Left lung (tissue), 14 donors: Measurements from ENCODE around the gene SEL1L2. TPM values are rescaled to one million over a fixed set of nuclear protein-coding genes. Genes with fewer than 3 reads are reported as not detected.
A peak's percentile ranks its signal among the peaks of the same experiment; 100 is the strongest.

Experiments used
- ATAC-seq: fragments of 200-7000 bp; cut with Tn5 transposase; one replicate; pipeline ENCODE4 v1.9.1; 2020; ENCODE audit warnings: moderate library complexity
- DNase-seq, 4 donors: peaks; one replicate each; pipeline ENCODE4 v3.0.0-alpha.2; 2013 to 2020
- H3K27ac ChIP-seq, 2 donors: fragments of 200-600 bp; sonication (generic) in 1 of 2; one replicate each; pipeline versions ENCODE4 v1.5.0 to v1.8.0; 2020 to 2021
- H3K27me3 ChIP-seq, 2 donors: fragments of 200-600 bp; sonication (generic) in 1 of 2; one replicate each; pipeline versions ENCODE4 v1.5.0 to v1.8.0; 2020 to 2021
- H3K36me3 ChIP-seq, 2 donors: fragments of 200-600 bp; sonication (generic) in 1 of 2; one replicate each; pipeline versions ENCODE4 v1.5.0 to v1.8.0; 2020 to 2021
- H3K4me1 ChIP-seq, 2 donors: fragments of 200-600 bp; one replicate each; pipeline ENCODE4 v1.8.0; 2021
- H3K4me3 ChIP-seq, 2 donors: fragments of 200-600 bp; sonication (generic) in 1 of 2; one replicate each; pipeline versions ENCODE4 v1.5.0 to v1.8.0; 2020 to 2021; ENCODE audit warnings: mild to moderate bottlenecking in 1 of 2
- H3K9me3 ChIP-seq, 2 donors: fragments of 200-600 bp; sonication (generic) in 1 of 2; one replicate each; pipeline versions ENCODE4 v1.5.0 to v1.8.0; 2020 to 2021
- CTCF ChIP-seq, 2 donors: fragments of 200-600 bp; sonication (generic) in 1 of 2; IDR thresholded peaks; one replicate each; pipeline versions ENCODE4 v1.5.0 to v1.8.0; 2021; ENCODE audit warnings: antibody characterized with exemption in 2 of 2
- intact Hi-C, 2 donors: fragments of 100-400 bp; cut with DNase I; formaldehyde crosslinking; loops; one replicate each; pipeline versions ENCODE4 v1.11.2 to v1.14.2; 2022
- long read RNA-seq, 12 donors: library from polyadenylated mRNA in 2 of 12; unstranded in 2 of 12; transcript quantifications; one replicate each; pipeline ENCODE4 v2.0.0 and lab custom pipeline, GENCODE V29; 2019 to 2026
- polyA plus RNA-seq, 6 donors: library from polyadenylated mRNA; unstranded; fragments of 120-200 nt; gene quantifications; one replicate each; pipeline ENCODE4 v1.2.1, GENCODE V29; 2013; ENCODE audit not compliant: insufficient read length in 6 of 6
- total RNA-seq, 2 donors: library from RNA; stranded (reverse); fragmentation: NEBNext Ultra II Directional; extraction: Animal tissue kit (Norgen Biotek cat#: 25700); gene quantifications; one replicate each; pipeline ENCODE4 v1.2.1, GENCODE V29; 2021
- donor health status: DM: no; HTN: yes; CAD: no.
- donor health status: DM: no; HTN: no; CAD: no.

Gene SEL1L2
- total RNA-seq = not detected
- not detected for polyA plus RNA-seq
- long read RNA-seq, donor 1 = 0 reads
- long read RNA-seq, donor 2 = 0 reads
- long read RNA-seq, donor 3 = 0 reads
- long read RNA-seq, donor 4 = 0 reads
- long read RNA-seq, donor 5 = 0 reads
- long read RNA-seq, donor 6 = 0 reads
- long read RNA-seq, donor 7 = 0 reads
- long read RNA-seq, donor 8 = 0 reads
- long read RNA-seq, donor 9 = 0 reads
- long read RNA-seq, donor 10, partial matches to known transcripts = 0 of 1 reads
- long read RNA-seq, donor 10, other reads (novel, unspliced or antisense) = 1 of 1 reads
- long read RNA-seq, donor 11 = 0 reads
- long read RNA-seq, donor 12 = 0 reads

GRCh38 chr20:13990465-13990864 is at the start of gene SEL1L2:
Gene SEL1L2 (minus strand): TSS chr20:13990614. CDS start chr20:13990534, 80 bp downstream.
- Histone ChIP-seq H3K27ac (no peak within 1 kb of the TSS), H3K4me3 (no peak within 1 kb of the TSS), H3K27me3 (peaks cover 0 to 7% of the 10 kb centered on the region in 2 donors), H3K4me1 (no peaks in the 10 kb centered on the region), H3K9me3 (peaks cover 0 to 29% of the 10 kb centered on the region in 2 donors), H3K36me3 (no peaks in the 10 kb centered on the region)
- intact Hi-C loops = no loop called here
- no peak for ATAC-seq
- no peak for DNase-seq
- TF ChIP-seq CTCF (IDR thresholded peaks at IDR 0.05) = no peak

GRCh38 chr20:14036567-14036966 is 46.2 kb upstream of the SEL1L2 start:
- TF ChIP-seq CTCF (IDR thresholded peaks at IDR 0.05) = no peak
- Histone ChIP-seq H3K4me1 (no peaks in the 10 kb centered on the region), H3K27me3 (no peaks in the 10 kb centered on the region), H3K36me3 (no peaks in the 10 kb centered on the region), H3K4me3 (no peak overlapping the region), H3K27ac (no peak overlapping the region), H3K9me3 (no peaks in the 10 kb centered on the region)
- DNase-seq = no peak
- intact Hi-C loops = no loop called here
- no peak for ATAC-seq

GRCh38 chr20:14033310-14033709 is 42.9 kb upstream of the SEL1L2 start:
- no peaks in the 10 kb centered on the region for H3K27me3 ChIP-seq
- H3K36me3 ChIP-seq = no peaks in the 10 kb centered on the region
- peaks cover 0 to under 1% of the 10 kb centered on the region in 2 donors for H3K9me3 ChIP-seq
- DNase-seq (no peak), ATAC-seq (no peak)
- intact Hi-C loops = no loop called here
- no peaks in the 10 kb centered on the region for H3K4me1 ChIP-seq
- H3K27ac ChIP-seq = no peak overlapping the region
- no peak for TF ChIP-seq CTCF (IDR thresholded peaks at IDR 0.05)
- H3K4me3 ChIP-seq = no peak overlapping the region

GRCh38 chr20:14030991-14031390 is 40.6 kb upstream of the SEL1L2 start:
- Histone ChIP-seq H3K4me1 (no peaks in the 10 kb centered on the region), H3K27ac (no peak overlapping the region), H3K36me3 (no peaks in the 10 kb centered on the region), H3K9me3 (peaks cover 0 to 8% of the 10 kb centered on the region in 2 donors), H3K4me3 (no peak overlapping the region), H3K27me3 (no peaks in the 10 kb centered on the region)
- no peak for TF ChIP-seq CTCF (IDR thresholded peaks at IDR 0.05)
- ATAC-seq (no peak), DNase-seq (no peak)
- intact Hi-C loops = no loop called here

GRCh38 chr20:14012671-14013070 is 22.3 kb upstream of the SEL1L2 start:
- Histone ChIP-seq H3K27ac (no peak overlapping the region), H3K4me3 (no peak overlapping the region), H3K36me3 (no peaks in the 10 kb centered on the region), H3K9me3 (peaks cover 0 to 30% of the 10 kb centered on the region in 2 donors), H3K27me3 (no peaks in the 10 kb centered on the region), H3K4me1 (no peaks in the 10 kb centered on the region)
- ATAC-seq = peak; percentile 98
- no peak for DNase-seq
- TF ChIP-seq CTCF (IDR thresholded peaks at IDR 0.05) = no peak
- intact Hi-C loops = no loop called here
